B cell (primary cell): Measurements from ENCODE around the gene EIF3B.

ENCODE experiments used
- CTCF ChIP-seq: fragments of 200-600 bp; IDR thresholded peaks from one replicate; pipeline ENCODE4 v1.8.0; 2022; ENCODE audit warnings: antibody characterized with exemption, mild to moderate bottlenecking
- EZH2 ChIP-seq: IDR thresholded peaks from 2 replicates; pipeline ENCODE4 v1.6.1; 2012; ENCODE audit warnings: borderline replicate concordance, low read depth, mild to moderate bottlenecking, moderate library complexity, low read length; ENCODE audit not compliant: insufficient read depth, poor library complexity, severe bottlenecking

DNA sequence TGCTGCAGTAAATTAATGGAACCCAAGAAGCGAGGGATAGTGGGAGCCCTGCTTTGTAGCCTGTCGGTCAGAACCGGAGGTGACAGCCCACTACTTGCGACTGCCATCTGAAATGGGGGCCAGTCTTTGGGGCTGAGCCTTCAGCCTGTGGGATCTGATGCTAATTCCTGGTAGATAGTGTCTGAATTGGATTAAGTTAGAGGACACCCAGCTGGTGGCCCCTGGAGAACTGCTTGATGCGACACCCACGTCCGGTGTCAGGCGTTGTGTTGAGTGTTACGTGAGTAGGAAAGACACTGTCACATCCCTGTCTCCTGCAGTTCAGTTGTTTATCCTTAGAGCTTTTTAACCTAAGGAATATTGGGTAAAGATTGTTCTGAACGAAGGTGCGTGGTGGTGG is 5.0 kb downstream of the EIF3B start:
- TF ChIP-seq CTCF = no peak
- no peak for TF ChIP-seq EZH2
